ENCODE data around the gene CUZD1. TPM values are rescaled to one million over a fixed set of nuclear protein-coding genes. Genes with fewer than 3 reads are reported as not detected.
A peak's percentile ranks its signal among the peaks of the same experiment; 100 is the strongest.

Gene CUZD1
- total and polyA plus RNA-seq, 2 of the 13 experiments (the other 11 are each of a cell fraction or from before 2014, with no cell fraction given): 0.22 to 0.29 TPM

GRCh38 chr10:122879339-122880273 is 33.9 kb upstream of the CUZD1 start, which contains the start of gene FAM24B (continued):
- TF ChIP-seq PRDM4 (CRISPR knock-in tag; IDR thresholded peaks at IDR 0.05; ENCODE audit: borderline replicate concordance): no peak
- TF ChIP-seq HNF1B (CRISPR knock-in tag; IDR thresholded peaks at IDR 0.05): no peak; the same call in 1 of the 2 replicates
- TF ChIP-seq MTF1 (CRISPR knock-in tag; IDR thresholded peaks at IDR 0.05): no peak
- no peak for TF ChIP-seq PHB2 (IDR thresholded peaks at IDR 0.05; ENCODE audit: partially characterized antibody)
- TF ChIP-seq FOXM1 (CRISPR knock-in tag; IDR thresholded peaks at IDR 0.05): no peak
- TF ChIP-seq FOXP4 (CRISPR knock-in tag; IDR thresholded peaks at IDR 0.05): no peak
- TF ChIP-seq HES4 (CRISPR knock-in tag; IDR thresholded peaks at IDR 0.05; ENCODE audit: borderline replicate concordance): peak; percentile 78; the same call in 1 of the 2 replicates
- no peak for TF ChIP-seq NR2F1 (CRISPR knock-in tag; IDR thresholded peaks at IDR 0.05)
- 0 out of 2 replicates have a peak, but pooled peaks have one; percentile 29 for TF ChIP-seq ZNF34 (CRISPR knock-in tag; IDR thresholded peaks at IDR 0.05; ENCODE audit: borderline replicate concordance)
- no peak for TF ChIP-seq KLF15 (CRISPR knock-in tag; IDR thresholded peaks at IDR 0.05; ENCODE audit: borderline replicate concordance)
- no peak for TF ChIP-seq BRCA1 (CRISPR knock-in tag; IDR thresholded peaks at IDR 0.05)
- no peak for TF ChIP-seq GMEB2 (CRISPR knock-in tag; IDR thresholded peaks at IDR 0.05; ENCODE audit: low read depth)
- no peak for TF ChIP-seq ZSCAN30 (CRISPR knock-in tag; IDR thresholded peaks at IDR 0.05)
- 0 out of 4 replicates have a peak, but pooled peaks of 1 of the 2 experiments have one; percentile 12 for TF ChIP-seq EP300 (IDR thresholded peaks at IDR 0.05; ENCODE audit: low read depth in 2 of 2, low read length in 2 of 2)
- TF ChIP-seq EP300 (CRISPR knock-in tag; IDR thresholded peaks at IDR 0.05; ENCODE audit: borderline replicate concordance): no peak
- TF ChIP-seq FOSL1 (CRISPR knock-in tag; IDR thresholded peaks at IDR 0.05; ENCODE audit: borderline replicate concordance): no peak
- no peak for TF ChIP-seq GLI4 (CRISPR knock-in tag; IDR thresholded peaks at IDR 0.05; ENCODE audit: borderline replicate concordance)
- TF ChIP-seq MLLT10 (CRISPR knock-in tag; IDR thresholded peaks at IDR 0.05): no peak
- TF ChIP-seq ZSCAN31 (CRISPR knock-in tag; IDR thresholded peaks at IDR 0.05; ENCODE audit: low read depth): peak; percentile 46; the same call in 1 of the 2 replicates
- peak; percentile 93 for TF ChIP-seq ZMAT3 (CRISPR knock-in tag; conservative IDR thresholded peaks at IDR 0.05)
- TF ChIP-seq ZNF670 (CRISPR knock-in tag; IDR thresholded peaks at IDR 0.05; ENCODE audit: borderline replicate concordance): no peak
